HEK293 (cell line): ENCODE results near the gene PROSER2.
"Not testable (repeated sequence)": the region's sequence is repeated elsewhere in the genome, so short reads cannot be mapped to it uniquely, and the experiment has no call there.

ENCODE experiments used
- CTCF ChIA-PET: fragments of 350-600 bp; formaldehyde crosslinking; extraction: SDS; loops from one replicate; lab custom pipeline; 2021; ENCODE audit warnings: antibody characterized with exemption; lab: Yijun Ruan, JAX
- POLR2A ChIA-PET: fragments of 300-600 bp; formaldehyde crosslinking; extraction: SDS; loops from one replicate; lab custom pipeline; 2020; ENCODE audit warnings: antibody characterized with exemption, inconsistent platforms; lab: Yijun Ruan, JAX
- H3K27ac ChIP-seq: fragments of 200-500 bp; sonication (Bioruptor generic); 2 replicates; pipeline ENCODE4 v1.5.1; 2014; ENCODE audit warnings: low read depth, low read length, control low read depth, inconsistent platforms; ENCODE audit errors: extremely low read depth
- H3K36me3 ChIP-seq, 2 experiments: fragments of 200-500 bp in 1 of 2; sonication (Bioruptor generic) in 1 of 2; 1 replicate in 1 of 2; 2 replicates in 1 of 2; pipeline ENCODE4 v1.5.1; 2014 to 2017; ENCODE audit warnings: inconsistent platforms in 2 of 2, low read length in 2 of 2; ENCODE audit not compliant: control insufficient read depth in 2 of 2, insufficient read depth in 1 of 2
- H3K4me1 ChIP-seq: fragments of 200-500 bp; sonication (Bioruptor generic); 2 replicates; pipeline ENCODE4 v1.5.1; 2014; ENCODE audit warnings: mild to moderate bottlenecking, low read length, inconsistent platforms; ENCODE audit not compliant: control insufficient read depth, insufficient read depth
- H3K4me3 ChIP-seq: 2 replicates; pipeline ENCODE4 v1.5.1; 2011; ENCODE audit warnings: low read depth, mild to moderate bottlenecking, control low read depth, low read length, moderate library complexity
- H3K9me3 ChIP-seq: fragments of 200-500 bp; sonication (Bioruptor generic); 2 replicates; pipeline ENCODE4 v1.5.1; 2014; ENCODE audit warnings: low read depth, low read length, inconsistent platforms; ENCODE audit not compliant: control insufficient read depth, insufficient read depth
- EGR2 ChIP-seq: fragments of 450-650 bp; formaldehyde crosslinking; IDR thresholded peaks from 2 replicates; pipeline ENCODE4 v1.5.1; 2016; ENCODE audit warnings: low read depth, missing biosample characterization, missing genetic modification characterization
- GLIS2 ChIP-seq: fragments of 450-650 bp; formaldehyde crosslinking; IDR thresholded peaks from 2 replicates; pipeline ENCODE4 v1.5.1; 2016; ENCODE audit warnings: missing biosample characterization, missing genetic modification characterization
- KLF1 ChIP-seq: fragments of 450-650 bp; formaldehyde crosslinking; IDR thresholded peaks from 2 replicates; pipeline ENCODE4 v1.5.1; 2016; ENCODE audit warnings: missing biosample characterization, missing genetic modification characterization
- KLF17 ChIP-seq: fragments of 450-650 bp; formaldehyde crosslinking; IDR thresholded peaks from 2 replicates; pipeline ENCODE4 v1.5.1; 2016; ENCODE audit warnings: missing biosample characterization, missing genetic modification characterization
- SCRT1 ChIP-seq: fragments of 450-650 bp; formaldehyde crosslinking; IDR thresholded peaks from 2 replicates; pipeline ENCODE4 v1.5.1; 2016; ENCODE audit warnings: missing biosample characterization, missing genetic modification characterization, borderline replicate concordance
- SCRT2 ChIP-seq: fragments of 450-650 bp; formaldehyde crosslinking; IDR thresholded peaks from 2 replicates; pipeline ENCODE4 v1.5.1; 2016; ENCODE audit warnings: missing biosample characterization, missing genetic modification characterization
- SP3 ChIP-seq: fragments of 450-650 bp; formaldehyde crosslinking; IDR thresholded peaks from 2 replicates; pipeline ENCODE4 v1.5.1; 2016; ENCODE audit warnings: missing biosample characterization, missing genetic modification characterization
- ZBTB20 ChIP-seq: fragments of 450-650 bp; formaldehyde crosslinking; IDR thresholded peaks from 2 replicates; pipeline ENCODE4 v1.5.1; 2016; ENCODE audit warnings: missing biosample characterization, missing genetic modification characterization
- ZFP69B ChIP-seq: fragments of 450-650 bp; formaldehyde crosslinking; IDR thresholded peaks from 2 replicates; pipeline ENCODE4 v1.5.1; 2016; ENCODE audit warnings: missing biosample characterization, missing genetic modification characterization
- ZNF10 ChIP-seq: fragments of 450-650 bp; formaldehyde crosslinking; IDR thresholded peaks from 2 replicates; pipeline ENCODE4 v1.5.1; 2017; ENCODE audit warnings: missing biosample characterization, missing genetic modification characterization
- ZNF184 ChIP-seq: fragments of 450-650 bp; IDR thresholded peaks from 2 replicates; pipeline ENCODE4 v1.5.1; 2018; ENCODE audit warnings: missing biosample characterization, mild to moderate bottlenecking, missing genetic modification characterization
- ZNF19 ChIP-seq: fragments of 450-650 bp; formaldehyde crosslinking; IDR thresholded peaks from 2 replicates; pipeline ENCODE4; 2016; ENCODE audit warnings: missing biosample characterization, missing genetic modification characterization, low read depth
- ZNF239 ChIP-seq: fragments of 450-650 bp; formaldehyde crosslinking; IDR thresholded peaks from 2 replicates; pipeline ENCODE4 v1.5.1; 2016; ENCODE audit warnings: missing biosample characterization, missing genetic modification characterization
- ZNF335 ChIP-seq: fragments of 450-650 bp; formaldehyde crosslinking; conservative IDR thresholded peaks from 2 replicates; pipeline ENCODE4 v1.5.1; 2016; ENCODE audit warnings: missing biosample characterization, missing genetic modification characterization
- ZNF580 ChIP-seq: fragments of 450-650 bp; formaldehyde crosslinking; IDR thresholded peaks from 2 replicates; pipeline ENCODE4 v1.5.1; 2016; ENCODE audit warnings: missing biosample characterization, missing genetic modification characterization
- ZNF596 ChIP-seq: fragments of 450-650 bp; IDR thresholded peaks from 2 replicates; pipeline ENCODE4 v1.5.0; 2018; ENCODE audit warnings: missing biosample characterization, mild to moderate bottlenecking, missing genetic modification characterization, moderate library complexity
- ZNF624 ChIP-seq: fragments of 450-650 bp; formaldehyde crosslinking; IDR thresholded peaks from 2 replicates; pipeline ENCODE4 v1.5.1; 2017; ENCODE audit warnings: missing biosample characterization, missing genetic modification characterization
- ZNF629 ChIP-seq: fragments of 450-650 bp; formaldehyde crosslinking; IDR thresholded peaks from 2 replicates; pipeline ENCODE4 v1.5.1; 2017; ENCODE audit warnings: missing biosample characterization, missing genetic modification characterization
- ZNF664 ChIP-seq: fragments of 450-650 bp; formaldehyde crosslinking; IDR thresholded peaks from 2 replicates; pipeline ENCODE4 v1.5.1; 2016; ENCODE audit warnings: missing biosample characterization, missing genetic modification characterization
- ZNF692 ChIP-seq: fragments of 450-650 bp; formaldehyde crosslinking; IDR thresholded peaks from 2 replicates; pipeline ENCODE4 v1.5.1; 2016; ENCODE audit warnings: missing biosample characterization, missing genetic modification characterization

Gene PROSER2

GRCh38 chr10:11886138-11886474, 63.0 kb downstream of the PROSER2 start:
- Histone ChIP-seq H3K4me3 (no peak overlapping the region), H3K9me3 (no peaks in the 10 kb centered on the region), H3K4me1 (no peaks in the 10 kb centered on the region), H3K36me3 (no peaks in the 10 kb centered on the region), H3K27ac (no peak overlapping the region)
- no peak for TF ChIP-seq ZNF664
- CTCF ChIA-PET: no interaction called here
- POLR2A ChIA-PET: no interaction called here

- no peak overlapping the region for H3K4me3 ChIP-seq
- TF ChIP-seq EGR2: no peak
- TF ChIP-seq ZNF19 (tag by site-specific recombination): no peak
- TF ChIP-seq ZNF184 (tag by site-specific recombination): no peak
- TF ChIP-seq ZNF239 (tag by site-specific recombination): no peak
- TF ChIP-seq ZFP69B (tag by site-specific recombination): peak; percentile 24; the same call in 1 of the 2 replicates
- TF ChIP-seq ZNF335: no peak
- TF ChIP-seq ZNF596 (tag by site-specific recombination): no peak
- no peak for TF ChIP-seq ZNF580
- TF ChIP-seq SCRT2: no peak
- TF ChIP-seq SP3 (tag by site-specific recombination): no peak
- TF ChIP-seq ZNF629: no peak
- TF ChIP-seq ZNF10 (tag by site-specific recombination): no peak
- TF ChIP-seq KLF1 (tag by site-specific recombination): peak; percentile 100
- TF ChIP-seq ZNF692 (tag by site-specific recombination): 0 out of 2 replicates have a peak, but pooled peaks have one; percentile 50
- no peak for TF ChIP-seq ZBTB20 (tag by site-specific recombination)
- TF ChIP-seq, all 188 proteins: peak for 3
- no peaks in the 10 kb centered on the region for H3K9me3 ChIP-seq
- ChIA-PET CTCF (no interaction called here), POLR2A (interaction anchor here (0.6 kb wide), 1 partner anchor 852 kb away, joined by 3 read pairs; no protein-coding TSS in a partner anchor)
- no peak overlapping the region for H3K27ac ChIP-seq
- no peaks in the 10 kb centered on the region for H3K36me3 ChIP-seq
- H3K4me1 ChIP-seq: no peaks in the 10 kb centered on the region
These were observed 63.7 kb downstream of the PROSER2 start for GRCh38 chr10:11886851-11887250.

GRCh38 chr10:11887381-11888227, 64.4 kb downstream of the PROSER2 start:
- Histone ChIP-seq H3K4me3 (no peak overlapping the region), H3K4me1 (no peaks in the 10 kb centered on the region), H3K9me3 (no peaks in the 10 kb centered on the region), H3K36me3 (no peaks in the 10 kb centered on the region), H3K27ac (no peak overlapping the region)
- TF ChIP-seq KLF1 (tag by site-specific recombination) (peak; percentile 60; the same call in 1 of the 2 replicates), GLIS2 (tag by site-specific recombination) (no peak), KLF17 (tag by site-specific recombination) (0 out of 2 replicates have a peak, but pooled peaks have one; percentile 28), SCRT2 (peak; percentile 59; the same call in 1 of the 2 replicates), ZNF624 (tag by site-specific recombination) (no peak), SCRT1 (tag by site-specific recombination) (peak; percentile 69; the same call in 1 of the 2 replicates)
- CTCF ChIA-PET: interaction anchor here (1.0 kb wide), 1 partner anchor 33 kb away, joined by 3 read pairs; no protein-coding TSS in a partner anchor
- POLR2A ChIA-PET: interaction anchor here (0.6 kb wide), 1 partner anchor 851 kb away, joined by 3 read pairs; no protein-coding TSS in a partner anchor

- H3K4me3 ChIP-seq, H3K36me3 ChIP-seq, POLR2A ChIA-PET, H3K9me3 ChIP-seq, H3K4me1 ChIP-seq, H3K27ac ChIP-seq: not testable (repeated sequence)
- CTCF ChIA-PET: interaction anchor here (0.6 to 0.7 kb wide), 2 partner anchors 97 to 122 kb away, joined by 4 read pairs; no protein-coding TSS in a partner anchor
These were observed 66.1 kb downstream of the PROSER2 start for GRCh38 chr10:11889263-11889662.
